Neuronal stem cell (in vitro differentiated cells): Measurements from ENCODE around the gene RPN2.

ENCODE experiments used
- DNase-seq: peaks from one replicate; pipeline ENCODE4 v3.0.0-alpha.2; 2013; ENCODE audit warnings: low spot score
- H2AFZ ChIP-seq: one replicate; pipeline ENCODE4 v1.6.1; 2013; ENCODE audit warnings: mild to moderate bottlenecking, low read length, inconsistent platforms
- H2AK5ac ChIP-seq: 2 replicates; pipeline ENCODE4 v1.6.1; 2013; ENCODE audit warnings: low read depth, mild to moderate bottlenecking, inconsistent platforms, low read length, moderate library complexity, mixed read lengths
- H2BK120ac ChIP-seq: 2 replicates; pipeline ENCODE4 v1.6.1; 2013; ENCODE audit warnings: low read depth, mild to moderate bottlenecking, inconsistent platforms, low read length, moderate library complexity, mixed read lengths
- H2BK12ac ChIP-seq: one replicate; pipeline ENCODE4 v1.6.1; 2013; ENCODE audit warnings: low read length, inconsistent platforms
- H2BK15ac ChIP-seq: 2 replicates; pipeline ENCODE4 v1.6.1; 2013; ENCODE audit warnings: mild to moderate bottlenecking, low read length, inconsistent platforms, mixed read lengths
- H2BK5ac ChIP-seq: one replicate; pipeline ENCODE4 v1.6.1; 2013; ENCODE audit warnings: inconsistent platforms, mild to moderate bottlenecking, low read length, moderate library complexity
- H3K14ac ChIP-seq: one replicate; pipeline ENCODE4 v1.6.1; 2013; ENCODE audit warnings: low read length, inconsistent platforms
- H3K18ac ChIP-seq: 2 replicates; pipeline ENCODE4 v1.6.1; 2013; ENCODE audit warnings: low read length, inconsistent platforms
- H3K23ac ChIP-seq: 2 replicates; pipeline ENCODE4 v1.6.1; 2013; ENCODE audit warnings: low read depth, mild to moderate bottlenecking, mixed read lengths, low read length, inconsistent platforms; ENCODE audit not compliant: poor library complexity
- H3K27ac ChIP-seq: replicated peaks from 3 replicates; pipeline ENCODE4 v1.5.1; 2013; ENCODE audit warnings: low read length, inconsistent platforms
- H3K27me3 ChIP-seq, 3 experiments: 2 replicates each; pipeline ENCODE4 v1.6.1; 2013; ENCODE audit warnings: low read length in 3 of 3, mild to moderate bottlenecking in 2 of 3, inconsistent platforms in 1 of 3, low read depth in 1 of 3, mixed read lengths in 1 of 3, moderate library complexity in 1 of 3; ENCODE audit not compliant: control insufficient read depth in 3 of 3, insufficient read depth in 3 of 3
- H3K36me3 ChIP-seq, 2 donors: replicated peaks in 1 of 2; 2 replicates each; pipeline ENCODE4 v1.6.1; 2013; ENCODE audit warnings: low read length in 2 of 2; ENCODE audit not compliant: control insufficient read depth in 2 of 2, insufficient read depth in 2 of 2
- H3K4ac ChIP-seq: 2 replicates; pipeline ENCODE4 v1.6.1; 2013; ENCODE audit warnings: inconsistent platforms, mild to moderate bottlenecking, low read length, moderate library complexity
- H3K4me1 ChIP-seq, 2 donors: 1 replicate in 1 of 2; 2 replicates in 1 of 2; pipeline ENCODE4 v1.6.1; 2013; ENCODE audit warnings: low read length in 2 of 2, low read depth in 1 of 2; ENCODE audit not compliant: control insufficient read depth in 2 of 2, insufficient read depth in 1 of 2
- H3K4me2 ChIP-seq: one replicate; pipeline ENCODE4 v1.6.1; 2013; ENCODE audit warnings: mild to moderate bottlenecking, low read length, inconsistent platforms; ENCODE audit not compliant: insufficient read depth, poor library complexity, severe bottlenecking
- H3K4me3 ChIP-seq, 2 donors: 2 replicates each; pipeline ENCODE4 v1.5.1; 2013; ENCODE audit warnings: low read length in 2 of 2, mild to moderate bottlenecking in 2 of 2, inconsistent platforms in 1 of 2, moderate library complexity in 1 of 2
- H3K79me1 ChIP-seq: one replicate; pipeline ENCODE4 v1.6.1; 2013; ENCODE audit warnings: low read depth, mild to moderate bottlenecking, inconsistent platforms, low read length, moderate library complexity
- H3K9ac ChIP-seq: one replicate; pipeline ENCODE4 v1.6.1; 2013; ENCODE audit warnings: mild to moderate bottlenecking, low read depth, low read length, inconsistent platforms; ENCODE audit not compliant: poor library complexity
- H3K9me3 ChIP-seq, 2 donors: replicated peaks in 1 of 2; 2 replicates each; pipeline versions ENCODE3 to v1.6.1; 2013; ENCODE audit warnings: low read length in 2 of 2, mild to moderate bottlenecking in 2 of 2, inconsistent platforms in 1 of 2, low read depth in 1 of 2, mixed read lengths in 1 of 2, moderate library complexity in 1 of 2; ENCODE audit not compliant: control insufficient read depth in 2 of 2, insufficient read depth in 1 of 2
- H4K8ac ChIP-seq: one replicate; pipeline ENCODE4 v1.6.1; 2013; ENCODE audit warnings: low read depth, mild to moderate bottlenecking, inconsistent platforms, low read length, moderate library complexity
- H4K91ac ChIP-seq: one replicate; pipeline ENCODE4 v1.6.1; 2013; ENCODE audit warnings: low read length, low read depth, mild to moderate bottlenecking, inconsistent platforms; ENCODE audit not compliant: poor library complexity
- WGBS, 2 donors: extraction: QIAGEN DNeasy Blood & Tissue Kit; methylation state at CpG; one replicate each; pipeline ENCODE4 v1.1.7; 2013; ENCODE audit warnings: missing lambda C conversion rate in 2 of 2, mixed read lengths in 1 of 2; ENCODE audit not compliant: insufficient read length in 2 of 2, insufficient replicate concordance in 1 of 2; ENCODE audit errors: extremely low coverage in 2 of 2; 5-methylcytosine and 5-hydroxymethylcytosine counted together

Gene RPN2

GRCh38 chr20:37274851-37275524 lies 95.9 kb downstream of the RPN2 start:
- Histone ChIP-seq H2AFZ (peak overlapping the region; percentile 62), H3K4me2 (no peak overlapping the region), H2AK5ac (no peak overlapping the region), H3K27ac (no peak overlapping the region), H3K4me1 (peaks cover 2 to 6% of the 10 kb centered on the region in 2 donors), H3K14ac (no peak overlapping the region), H2BK12ac (no peak overlapping the region), H4K91ac (no peak overlapping the region), H3K4me3 (no peak overlapping the region), H2BK5ac (no peak overlapping the region), H2BK15ac (no peak overlapping the region), H4K8ac (no peak overlapping the region), H3K4ac (no peak overlapping the region), H3K9me3 (no peaks in the 10 kb centered on the region), H3K79me1 (peaks cover under 1% of the 10 kb centered on the region), H3K9ac (no peak overlapping the region), H3K18ac (no peak overlapping the region), H2BK120ac (no peak overlapping the region), H3K36me3 (no peaks in the 10 kb centered on the region), H3K27me3 (no peaks in the 10 kb centered on the region), H3K23ac (no peak overlapping the region)
- no CpG with 5 or more reads among the region's 5 CpGs for WGBS, 2 donors
- DNase-seq, result no peak

- H2BK12ac ChIP-seq, result no peak overlapping the region
- H3K79me1 ChIP-seq, result no peaks in the 10 kb centered on the region
- H2BK15ac ChIP-seq, result no peak overlapping the region
- H4K8ac ChIP-seq, result no peak overlapping the region
- H3K4me3 ChIP-seq, result no peak overlapping the region
- no peak overlapping the region for H3K4ac ChIP-seq
- H3K27me3 ChIP-seq, result no peaks in the 10 kb centered on the region
- no peak overlapping the region for H2AK5ac ChIP-seq
- peaks cover 7 to 10% of the 10 kb centered on the region in 2 donors for H3K4me1 ChIP-seq
- H4K91ac ChIP-seq, result no peak overlapping the region
- no peaks in the 10 kb centered on the region for H3K9me3 ChIP-seq
- no peak overlapping the region for H3K14ac ChIP-seq
- H3K9ac ChIP-seq, result no peak overlapping the region
- WGBS, 2 donors, result no CpG with 5 or more reads among the region's 15 CpGs
- H3K23ac ChIP-seq, result no peak overlapping the region
- H2BK5ac ChIP-seq, result no peak overlapping the region
- no peak overlapping the region for H2BK120ac ChIP-seq
- H3K4me2 ChIP-seq, result no peak overlapping the region
- no peak for DNase-seq
- no peak overlapping the region for H3K27ac ChIP-seq
- no peak overlapping the region for H3K18ac ChIP-seq
- H3K36me3 ChIP-seq, result no peaks in the 10 kb centered on the region
- H2AFZ ChIP-seq, result peak overlapping the region; percentile 61
These were observed 97.5 kb downstream of the RPN2 start for GRCh38 chr20:37276494-37277252.

- H2AFZ ChIP-seq, result peak overlapping the region; percentile 61
- no peak overlapping the region for H2AK5ac ChIP-seq
- H3K27ac ChIP-seq, result no peak overlapping the region
- no peaks in the 10 kb centered on the region for H3K9me3 ChIP-seq
- no peak overlapping the region for H3K9ac ChIP-seq
- H3K4me1 ChIP-seq, result peaks cover 7 to 10% of the 10 kb centered on the region in 2 donors
- no CpG with 5 or more reads among the region's 2 CpGs for WGBS, 2 donors
- H4K91ac ChIP-seq, result no peak overlapping the region
- H2BK120ac ChIP-seq, result no peak overlapping the region
- no peak overlapping the region for H3K14ac ChIP-seq
- no peaks in the 10 kb centered on the region for H3K36me3 ChIP-seq
- H3K4ac ChIP-seq, result no peak overlapping the region
- H3K4me2 ChIP-seq, result no peak overlapping the region
- no peak overlapping the region for H3K18ac ChIP-seq
- no peak overlapping the region for H4K8ac ChIP-seq
- H2BK5ac ChIP-seq, result no peak overlapping the region
- H2BK12ac ChIP-seq, result no peak overlapping the region
- no peak overlapping the region for H3K23ac ChIP-seq
- no peak overlapping the region for H2BK15ac ChIP-seq
- H3K4me3 ChIP-seq, result no peak overlapping the region
- H3K27me3 ChIP-seq, result no peaks in the 10 kb centered on the region
- no peak for DNase-seq
- no peaks in the 10 kb centered on the region for H3K79me1 ChIP-seq
These were observed 98.1 kb downstream of the RPN2 start for GRCh38 chr20:37277253-37277593.

- Histone ChIP-seq H3K4me1 (peaks cover 7 to 10% of the 10 kb centered on the region in 2 donors), H3K9me3 (no peaks in the 10 kb centered on the region), H4K91ac (no peak overlapping the region), H3K4me2 (no peak overlapping the region), H3K79me1 (no peaks in the 10 kb centered on the region), H3K4ac (no peak overlapping the region), H2BK5ac (no peak overlapping the region), H3K27me3 (no peaks in the 10 kb centered on the region), H3K14ac (no peak overlapping the region), H3K9ac (no peak overlapping the region), H4K8ac (no peak overlapping the region), H3K18ac (no peak overlapping the region), H2BK12ac (no peak overlapping the region), H2AK5ac (no peak overlapping the region), H3K4me3 (no peak overlapping the region), H2AFZ (peak overlapping the region; percentile 26), H3K36me3 (no peaks in the 10 kb centered on the region), H3K27ac (no peak overlapping the region), H2BK15ac (no peak overlapping the region), H3K23ac (no peak overlapping the region), H2BK120ac (no peak overlapping the region)
- WGBS, 2 donors, result no CpG with 5 or more reads among the region's 12 CpGs
- DNase-seq, result no peak
These were observed 99.9 kb downstream of the RPN2 start for GRCh38 chr20:37278966-37279590.
